GM21360 (cell line): Measurements from ENCODE around the gene EXOC3L1.

ENCODE experiments used
- ATAC-seq: cut with Tn5 transposase; IDR thresholded peaks from one replicate; pipeline ENCODE4 v1.9.1; 2021; ENCODE audit warnings: mild to moderate bottlenecking, moderate library complexity; ENCODE audit not compliant: unreplicated experiment

Gene EXOC3L1

GRCh38 chr16:67216612-67217490 lies 26.9 kb upstream of the EXOC3L1 start:
- no peak for ATAC-seq

DNA sequence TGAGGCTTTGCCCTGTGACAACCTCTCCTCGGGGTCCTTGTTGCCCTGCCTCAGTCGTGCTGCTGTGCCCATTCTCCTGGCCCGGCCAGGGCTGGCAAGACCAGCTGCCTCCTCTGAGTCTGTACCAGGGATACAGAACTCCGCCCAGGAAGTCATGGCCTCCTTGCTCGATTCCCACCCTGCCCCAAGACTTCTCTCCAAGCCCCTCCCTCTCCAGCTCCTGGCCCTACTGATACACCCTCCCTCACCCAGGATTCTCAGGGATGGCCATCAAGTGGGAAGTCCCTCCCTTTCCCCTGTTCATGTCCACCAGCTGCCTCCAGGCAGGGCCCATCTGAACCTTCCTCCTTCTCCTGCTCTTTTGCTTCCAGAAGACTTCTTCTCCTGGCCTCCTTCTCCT lies 25.8 kb upstream of the EXOC3L1 start:
- no peak for ATAC-seq

GRCh38 chr16:67213197-67214019 lies 23.5 kb upstream of the EXOC3L1 start:
- no peak for ATAC-seq

DNA sequence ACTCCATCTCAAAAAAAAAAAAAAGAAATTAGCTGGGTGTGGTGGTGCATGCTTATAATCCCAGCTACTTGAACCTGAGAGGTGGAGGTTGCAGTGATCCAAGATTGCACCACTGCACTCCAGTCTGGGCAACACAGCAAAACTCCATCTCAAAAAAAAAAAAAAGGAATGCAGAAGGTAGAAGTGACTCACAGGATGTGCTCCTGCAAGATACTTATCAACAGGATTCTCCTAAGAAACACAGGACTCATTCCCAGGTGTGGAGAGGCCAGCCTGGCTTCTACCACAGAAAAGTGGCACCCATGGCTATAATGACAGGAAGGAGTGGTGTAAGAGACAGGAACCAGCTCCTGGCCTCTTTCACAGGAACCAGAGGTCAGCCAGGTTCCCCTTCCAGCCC lies 22.8 kb upstream of the EXOC3L1 start:
- ATAC-seq = no peak

- no peak for ATAC-seq
Measured at GRCh38 chr16:67211674-67212073, 21.7 kb upstream of the EXOC3L1 start.

GRCh38 chr16:67210069-67210937 lies 20.4 kb upstream of the EXOC3L1 start:
- ATAC-seq = no peak

DNA sequence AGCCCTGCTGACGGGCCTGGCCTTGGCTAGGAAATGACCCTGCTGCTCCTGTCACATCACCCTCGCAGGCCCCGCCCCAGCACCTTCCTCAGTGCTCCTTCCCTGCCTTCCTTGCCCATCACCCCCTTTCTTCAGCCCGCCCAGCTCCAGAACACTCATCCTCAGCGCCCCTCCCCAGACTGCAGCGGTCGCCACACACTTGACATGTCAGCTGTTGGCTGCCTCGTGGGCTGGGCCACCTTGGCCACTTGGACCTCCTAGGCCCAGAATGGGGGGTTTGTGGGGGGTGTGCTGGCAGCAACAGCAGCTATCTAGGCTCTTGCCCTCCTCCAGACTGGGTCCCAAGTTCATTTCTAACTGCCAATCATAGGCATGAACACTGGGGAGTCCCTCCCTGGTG lies 19.6 kb upstream of the EXOC3L1 start:
- ATAC-seq = no peak

GRCh38 chr16:67208154-67208896 lies 18.4 kb upstream of the EXOC3L1 start:
- ATAC-seq = no peak

DNA sequence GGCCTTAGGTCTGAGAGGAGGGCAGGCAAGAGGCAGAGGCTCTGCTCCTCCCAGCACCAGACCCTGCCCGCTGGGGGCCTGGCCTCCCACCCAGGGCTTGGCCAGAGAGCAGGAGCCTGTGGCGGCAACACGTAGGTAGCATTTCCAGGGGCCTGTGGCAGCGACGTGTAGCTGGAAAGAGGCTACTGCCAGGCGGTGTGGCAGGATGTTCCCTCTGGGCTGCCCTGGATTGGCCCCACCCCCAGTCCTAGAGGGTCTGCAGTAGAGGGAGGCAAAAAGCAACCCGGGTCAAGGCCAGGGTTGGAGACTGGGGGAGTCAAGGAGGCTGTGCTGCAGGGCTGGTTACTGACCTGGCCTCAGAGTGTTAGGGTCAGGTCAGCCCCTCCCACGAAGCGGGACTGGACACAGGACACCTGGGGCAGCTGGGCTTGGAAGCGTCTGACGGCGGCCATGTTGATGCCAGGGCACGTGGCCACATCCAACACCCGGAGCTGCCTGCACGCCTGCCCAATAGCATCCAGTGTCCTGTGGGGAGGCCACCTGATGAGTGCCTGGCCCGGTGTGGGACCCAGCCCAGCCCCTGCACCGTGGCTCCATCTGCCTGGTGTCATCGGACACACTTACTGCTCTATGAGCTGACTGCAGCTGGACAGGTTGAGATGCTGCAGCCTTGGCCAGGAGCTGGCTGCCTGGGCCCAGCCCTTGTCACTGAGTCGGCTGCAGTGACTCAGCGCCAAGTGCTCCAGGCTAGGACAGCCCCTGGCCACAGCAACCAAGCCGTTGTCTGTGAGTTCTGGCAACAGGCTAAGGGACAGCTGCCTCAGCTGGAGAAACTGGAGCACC lies 17.5 kb upstream of the EXOC3L1 start:
- no peak for ATAC-seq

DNA sequence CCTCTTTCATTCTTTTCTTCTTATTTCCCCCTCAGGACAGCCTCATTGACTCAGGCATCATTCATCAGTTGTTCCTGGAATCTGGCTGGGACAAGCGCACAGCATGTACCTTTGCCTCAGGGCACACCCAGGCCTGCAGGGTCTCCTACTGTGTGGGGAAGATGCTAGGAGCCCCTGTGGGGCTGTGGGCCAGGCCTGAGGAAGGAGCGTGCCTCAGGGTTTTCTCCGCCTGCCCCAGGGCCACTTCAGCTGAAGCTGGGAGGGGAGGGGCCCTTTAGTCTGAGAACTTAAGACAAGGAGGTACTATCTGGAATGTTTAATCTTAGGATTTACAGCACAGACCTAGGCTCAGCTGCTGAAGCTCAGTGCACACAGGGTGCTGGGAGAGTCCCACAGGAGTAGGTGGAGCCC lies 16.9 kb upstream of the EXOC3L1 start:
- ATAC-seq = no peak

GRCh38 chr16:67206129-67206837 lies 16.3 kb upstream of the EXOC3L1 start:
- no peak for ATAC-seq

DNA sequence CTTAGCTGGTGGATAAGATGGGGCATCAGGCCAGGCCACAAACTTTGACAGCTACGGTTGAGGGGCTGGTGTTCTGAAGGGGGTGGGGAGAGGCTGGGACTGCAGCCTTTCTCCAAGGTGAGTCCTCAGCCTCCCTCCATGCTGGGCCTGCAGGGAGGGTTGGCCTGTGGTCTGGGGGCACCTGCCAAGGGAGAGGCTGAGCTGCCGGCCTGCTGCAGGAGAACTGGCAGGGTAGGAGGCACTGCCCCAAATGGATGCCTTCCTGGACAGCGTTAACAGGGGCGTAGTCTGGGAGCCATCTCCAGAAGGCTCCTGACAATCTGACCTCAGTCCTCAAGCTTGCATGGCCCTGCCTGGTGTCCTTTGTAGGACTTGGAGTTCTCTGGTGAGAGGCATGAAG lies 14.1 kb upstream of the EXOC3L1 start:
- no peak for ATAC-seq

DNA sequence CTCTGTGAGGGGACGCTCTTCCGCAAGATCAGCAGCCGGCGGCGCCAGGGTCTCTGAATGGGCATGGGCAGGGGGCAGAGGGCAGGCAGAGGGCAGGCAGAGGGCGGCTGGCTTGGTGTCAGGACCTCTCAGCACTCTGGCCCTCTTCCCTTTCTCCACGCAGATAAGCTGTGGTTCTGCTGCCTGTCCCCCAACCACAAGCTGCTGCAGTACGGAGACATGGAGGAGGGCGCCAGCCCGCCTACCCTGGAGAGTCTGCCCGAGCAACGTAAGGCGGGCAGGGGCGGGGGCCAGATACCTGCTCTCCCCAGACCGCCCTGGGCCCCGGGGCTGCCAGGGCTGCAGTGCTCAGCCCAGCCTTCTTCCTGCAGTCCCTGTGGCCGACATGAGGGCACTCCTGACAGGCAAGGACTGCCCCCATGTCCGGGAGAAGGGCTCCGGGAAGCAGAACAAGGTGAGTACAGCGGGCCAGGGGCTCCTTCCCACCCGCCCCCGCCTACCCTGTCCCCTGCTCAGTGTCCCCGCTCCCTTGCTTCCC lies 13.1 kb upstream of the EXOC3L1 start:
- ATAC-seq = no peak

GRCh38 chr16:67202426-67202825 lies 12.5 kb upstream of the EXOC3L1 start:
- no peak for ATAC-seq

- no peak for ATAC-seq
Measured at GRCh38 chr16:67201411-67202345, 11.7 kb upstream of the EXOC3L1 start.

DNA sequence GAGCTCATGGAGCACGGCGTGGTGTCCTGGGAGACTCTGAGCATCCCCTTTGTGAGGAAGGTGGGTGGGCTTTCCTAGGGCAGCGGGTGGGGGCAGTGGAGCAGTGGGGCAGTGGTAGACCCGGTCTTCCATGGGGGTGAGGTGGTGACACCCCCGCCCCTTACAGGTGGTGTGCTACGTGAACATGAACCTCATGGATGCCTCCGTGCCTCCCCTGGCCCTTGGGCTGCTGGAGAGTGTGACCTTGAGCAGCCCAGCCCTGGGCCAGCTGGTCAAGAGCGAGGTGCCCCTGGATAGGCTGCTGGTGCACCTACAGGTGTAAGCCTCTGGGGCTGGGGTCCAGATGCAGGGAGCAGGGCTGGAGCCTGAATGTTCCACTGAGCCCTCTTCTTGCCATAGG lies 10.6 kb upstream of the EXOC3L1 start:
- no peak for ATAC-seq

GRCh38 chr16:67199808-67200198 lies 9.9 kb upstream of the EXOC3L1 start:
- no peak for ATAC-seq
